CD14-positive monocyte (primary cell): Measurements from ENCODE around the gene EGLN3. TPM values are rescaled to one million over a fixed set of nuclear protein-coding genes. Genes with fewer than 3 reads are reported as not detected.

ENCODE experiments used
- DNase-seq, 3 donors: peaks; one replicate each; pipeline ENCODE4 v3.0.0-alpha.2; 2011 to 2022
- H2AFZ ChIP-seq: 2 replicates; pipeline ENCODE4 v1.6.0; 2012; ENCODE audit warnings: mild to moderate bottlenecking, low read depth, low read length, inconsistent platforms; ENCODE audit not compliant: insufficient read depth, poor library complexity, severe bottlenecking
- H3K27ac ChIP-seq, 2 donors: 1 replicate in 1 of 2; 2 replicates in 1 of 2; pipeline ENCODE4 v1.5.1; 2012 to 2013; ENCODE audit warnings: low read length in 2 of 2, control low read depth in 1 of 2, inconsistent platforms in 1 of 2, low read depth in 1 of 2, mild to moderate bottlenecking in 1 of 2
- H3K27me3 ChIP-seq, 2 donors: one replicate each; pipeline versions ENCODE4 v1.6.0 to v1.6.1; 2011 to 2013; ENCODE audit warnings: low read length in 2 of 2; ENCODE audit not compliant: control insufficient read depth in 2 of 2, insufficient read depth in 2 of 2
- H3K36me3 ChIP-seq, 2 donors: replicated peaks in 1 of 2; 1 replicate in 1 of 2; 2 replicates in 1 of 2; pipeline versions ENCODE4 v1.5.1 to v1.6.1; 2012 to 2013; ENCODE audit warnings: low read length in 2 of 2, control low read depth in 1 of 2, inconsistent platforms in 1 of 2, mild to moderate bottlenecking in 1 of 2; ENCODE audit not compliant: insufficient read depth in 2 of 2, control insufficient read depth in 1 of 2
- H3K4me1 ChIP-seq, 2 donors: 1 replicate in 1 of 2; 2 replicates in 1 of 2; pipeline versions ENCODE4 v1.5.1 to v1.6.1; 2012 to 2013; ENCODE audit warnings: low read length in 2 of 2, control low read depth in 1 of 2, inconsistent platforms in 1 of 2, mild to moderate bottlenecking in 1 of 2, moderate library complexity in 1 of 2; ENCODE audit not compliant: insufficient read depth in 2 of 2, control insufficient read depth in 1 of 2
- H3K4me2 ChIP-seq: replicated peaks from 2 replicates; pipeline ENCODE3; 2012; ENCODE audit warnings: low read length, moderate library complexity, mild to moderate bottlenecking; ENCODE audit not compliant: poor library complexity, severe bottlenecking; ENCODE audit errors: extremely low read depth
- H3K4me3 ChIP-seq, 3 experiments: fragments of 200-600 bp in 1 of 3; sonication (generic) in 1 of 3; replicated peaks in 1 of 3; 1 replicate in 2 of 3; 2 replicates in 1 of 3; pipeline ENCODE4 v1.5.1; 2011 to 2013; ENCODE audit warnings: low read length in 3 of 3, mild to moderate bottlenecking in 3 of 3, control low read depth in 2 of 3, low read depth in 2 of 3, inconsistent platforms in 1 of 3, moderate library complexity in 1 of 3
- H3K79me2 ChIP-seq: 2 replicates; pipeline ENCODE4 v1.6.0; 2012; ENCODE audit warnings: mild to moderate bottlenecking, control low read depth, inconsistent platforms, low read length, moderate library complexity; ENCODE audit not compliant: insufficient read depth
- H3K9ac ChIP-seq: 2 replicates; pipeline ENCODE4 v1.6.0; 2017; ENCODE audit warnings: low read length, mild to moderate bottlenecking; ENCODE audit not compliant: insufficient read depth, poor library complexity, severe bottlenecking
- H3K9me3 ChIP-seq, 2 donors: replicated peaks in 1 of 2; 1 replicate in 1 of 2; 2 replicates in 1 of 2; pipeline versions ENCODE4 v1.5.1 to v1.6.1; 2012 to 2013; ENCODE audit warnings: low read length in 2 of 2, control low read depth in 1 of 2; ENCODE audit not compliant: control insufficient read depth in 1 of 2, insufficient read depth in 1 of 2
- H4K20me1 ChIP-seq: 2 replicates; pipeline ENCODE4 v1.6.0; 2012; ENCODE audit warnings: mild to moderate bottlenecking, low read length, control low read depth, moderate library complexity; ENCODE audit not compliant: insufficient read depth
- H3K27ac Mint-ChIP-seq, 7 donors: one replicate each; pipeline ENCODE4 v1.8.0; 2020; ENCODE audit warnings: mild to moderate bottlenecking in 7 of 7, mixed read lengths in 7 of 7, moderate library complexity in 6 of 7, inconsistent platforms in 2 of 7
- H3K27me3 Mint-ChIP-seq, 3 donors: one replicate each; pipeline ENCODE4 v1.8.0; 2021 to 2022; ENCODE audit warnings: low read depth in 3 of 3, mild to moderate bottlenecking in 3 of 3, mixed read lengths in 3 of 3, moderate library complexity in 3 of 3, inconsistent platforms in 1 of 3
- H3K36me3 Mint-ChIP-seq, 2 donors: one replicate each; pipeline ENCODE4 v1.8.0; 2020; ENCODE audit warnings: mixed read lengths in 2 of 2, inconsistent platforms in 1 of 2, mild to moderate bottlenecking in 1 of 2
- H3K4me1 Mint-ChIP-seq: one replicate; pipeline ENCODE4 v1.8.0; 2020; ENCODE audit warnings: mild to moderate bottlenecking, mixed read lengths
- H3K4me3 Mint-ChIP-seq, 2 donors: one replicate each; pipeline ENCODE4 v1.8.0; 2020; ENCODE audit warnings: mild to moderate bottlenecking in 2 of 2, mixed read lengths in 2 of 2, moderate library complexity in 1 of 2
- H3K9me3 Mint-ChIP-seq, 7 donors: one replicate each; pipeline ENCODE4 v1.8.0; 2020 to 2022; ENCODE audit warnings: mixed read lengths in 7 of 7, mild to moderate bottlenecking in 6 of 7, moderate library complexity in 6 of 7, inconsistent platforms in 2 of 7
- CTCF ChIP-seq: fragments of 200-600 bp; IDR thresholded peaks from one replicate; pipeline ENCODE4 v1.8.0; 2022; ENCODE audit warnings: antibody characterized with exemption, mild to moderate bottlenecking
- WGBS: methylation state at CpG from one replicate; pipeline ENCODE4 v1.1.5; 2013; ENCODE audit warnings: missing lambda C conversion rate; ENCODE audit not compliant: insufficient coverage; 5-methylcytosine and 5-hydroxymethylcytosine counted together
- intact Hi-C, 2 donors: fragments of 100-400 bp; cut with micrococcal nuclease; formaldehyde crosslinking; loops; one replicate each; pipeline versions ENCODE4 v1.15.0 to v1.15.1; 2023
- polyA plus RNA-seq, 3 donors: library from polyadenylated mRNA; depleted of rRNA in 1 of 3; unstranded in 2 of 3; stranded (reverse) in 1 of 3; fragments of 300-500 nt in 2 of 3; fragments of >200 nt in 1 of 3; fragmentation: Illumina TruSeq in 2 of 3; gene quantifications; 1 replicate in 2 of 3; 2 replicates in 1 of 3; pipeline ENCODE4 v1.2.3, GENCODE V29; 2012 to 2021

Gene EGLN3
- polyA plus RNA-seq, 3 donors: 0.03 to 0.06 TPM; not detected in 1

DNA sequence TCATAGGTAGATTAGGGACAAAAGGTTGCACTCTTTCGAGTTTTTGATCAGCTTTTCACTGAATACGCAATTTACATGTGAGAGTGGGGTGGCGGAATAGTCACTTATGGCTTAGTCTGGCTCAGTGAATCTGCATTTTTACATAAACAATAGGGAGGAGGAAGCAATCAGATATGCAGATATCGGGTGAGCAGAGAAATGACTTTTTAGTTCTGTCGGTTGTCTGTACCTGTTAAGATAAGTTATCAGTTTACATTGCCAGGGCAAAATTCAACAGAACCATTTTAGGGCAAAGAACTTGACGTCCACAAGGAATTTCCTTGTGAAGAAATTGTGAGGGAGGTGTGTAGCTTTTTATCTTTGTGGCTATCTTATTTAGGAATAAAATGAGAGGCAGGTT, 15.4 kb upstream of the EGLN3 start:
- no peak overlapping the region for H3K4me2 ChIP-seq
- Mint-ChIP-seq H3K27ac (no peak overlapping the region), H3K4me3 (no peak overlapping the region), H3K27me3 (peaks cover 4 to 9% (median 9%) of the 10 kb centered on the region in 3 donors), H3K9me3 (peaks cover 0 to 5% (median 0%) of the 10 kb centered on the region in 7 donors), H3K36me3 (no peaks in the 10 kb centered on the region), H3K4me1 (no peaks in the 10 kb centered on the region)
- H3K9me3 ChIP-seq: no peaks in the 10 kb centered on the region
- no peaks in the 10 kb centered on the region for H4K20me1 ChIP-seq
- H3K79me2 ChIP-seq: no peaks in the 10 kb centered on the region
- no peak overlapping the region for H3K4me3 ChIP-seq
- H3K27ac ChIP-seq: no peak overlapping the region
- no peaks in the 10 kb centered on the region for H3K36me3 ChIP-seq
- TF ChIP-seq CTCF: no peak
- WGBS: 83% methylated on average over 5 of the region's 6 CpGs
- no peak for DNase-seq
- H2AFZ ChIP-seq: no peak overlapping the region
- no peaks in the 10 kb centered on the region for H3K4me1 ChIP-seq
- peaks cover 0 to 3% of the 10 kb centered on the region in 2 donors for H3K27me3 ChIP-seq
- intact Hi-C loops: no loop called here
- no peak overlapping the region for H3K9ac ChIP-seq

- Histone ChIP-seq H3K27me3 (peaks cover 0 to 5% of the 10 kb centered on the region in 2 donors), H2AFZ (no peak overlapping the region), H3K4me3 (no peak overlapping the region), H3K4me1 (no peaks in the 10 kb centered on the region), H3K27ac (no peak overlapping the region), H3K36me3 (no peaks in the 10 kb centered on the region), H3K79me2 (no peaks in the 10 kb centered on the region), H3K9me3 (no peaks in the 10 kb centered on the region), H3K9ac (no peak overlapping the region), H3K4me2 (no peak overlapping the region), H4K20me1 (no peaks in the 10 kb centered on the region)
- Mint-ChIP-seq H3K9me3 (peaks cover 0 to 2% (median 0%) of the 10 kb centered on the region in 7 donors), H3K4me3 (no peak overlapping the region), H3K27ac (no peak overlapping the region), H3K36me3 (no peaks in the 10 kb centered on the region), H3K4me1 (peaks cover 3% of the 10 kb centered on the region), H3K27me3 (peaks cover 12 to 20% (median 15%) of the 10 kb centered on the region in 3 donors)
- no peak for TF ChIP-seq CTCF
- WGBS: no CpG with 5 or more reads among the region's 6 CpGs
- DNase-seq: no peak
- intact Hi-C loops: no loop called here
Observed at GRCh38 chr14:33964599-33965317, 13.9 kb upstream of the EGLN3 start.
